Renal cortical epithelial cell (primary cell): Measurements from ENCODE around the gene CLIP1. TPM values are rescaled to one million over a fixed set of nuclear protein-coding genes. Genes with fewer than 3 reads are reported as not detected.
A peak's percentile ranks its signal among the peaks of the same experiment; 100 is the strongest.

ENCODE experiments used
- DNase-seq: peaks from one replicate; pipeline ENCODE4 v3.0.0-alpha.2; 2011; ENCODE audit warnings: low read depth
- total RNA-seq: library from RNA; depleted of rRNA; stranded (reverse); fragments of >200 nt; gene quantifications from 2 replicates; pipeline ENCODE4 v1.2.3, GENCODE V29; 2014

Gene CLIP1
- total RNA-seq, 1 donor from 2014 or later = 76.7 TPM

DNA sequence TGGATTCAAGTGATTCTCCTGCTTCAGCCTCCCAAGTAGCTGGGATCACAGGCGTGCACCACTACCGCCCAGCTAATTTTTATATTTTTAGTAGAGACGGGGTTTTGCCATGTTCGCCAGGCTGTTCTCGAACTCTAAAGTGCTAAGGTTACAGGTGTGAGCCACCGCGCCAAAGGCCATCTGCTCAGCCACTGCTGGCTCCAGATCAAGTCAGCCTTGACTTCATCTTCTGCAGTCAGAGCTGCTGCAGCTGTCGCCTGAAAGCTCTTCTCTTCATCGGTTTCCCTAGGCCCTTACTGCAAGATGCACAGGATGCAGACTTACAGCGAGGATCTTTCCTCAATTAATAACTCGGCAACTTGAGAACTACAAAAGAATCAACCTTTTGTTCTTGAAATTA is 66.8 kb downstream of the CLIP1 start:
- no peak for DNase-seq

DNA sequence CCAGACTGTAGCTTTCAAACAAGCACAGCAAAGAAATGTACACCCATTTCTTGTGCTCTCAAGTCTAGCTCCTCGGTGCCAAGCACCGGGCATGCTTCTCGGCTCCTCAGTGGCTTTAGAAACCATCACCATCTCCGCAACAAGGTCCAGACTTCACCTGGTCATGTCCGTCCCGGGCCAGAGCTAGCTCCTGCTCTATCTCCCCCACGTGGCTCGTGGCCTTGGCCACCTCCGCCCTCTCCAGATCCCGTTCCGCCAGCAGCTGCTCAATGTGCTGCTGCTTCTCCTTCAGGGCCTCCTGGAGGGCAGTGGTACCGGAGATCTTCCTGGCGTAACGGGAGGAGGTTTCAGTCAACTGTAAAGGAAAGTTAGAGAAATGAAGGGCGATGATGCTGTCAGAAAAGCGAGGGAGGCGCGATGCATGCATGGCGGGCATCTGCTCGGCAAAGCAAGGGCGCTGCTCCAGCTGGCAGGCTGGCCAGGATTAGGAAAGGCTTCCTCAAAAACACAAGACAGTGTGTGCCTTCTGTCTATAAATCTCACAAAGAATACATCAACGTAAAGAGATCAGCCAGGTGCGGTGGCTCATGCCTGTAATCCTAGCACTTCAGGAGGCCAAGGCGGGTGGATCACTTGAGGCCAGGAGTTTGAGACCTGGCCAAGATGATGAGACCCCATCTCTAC is 67.4 kb downstream of the CLIP1 start:
- DNase-seq = no peak

DNA sequence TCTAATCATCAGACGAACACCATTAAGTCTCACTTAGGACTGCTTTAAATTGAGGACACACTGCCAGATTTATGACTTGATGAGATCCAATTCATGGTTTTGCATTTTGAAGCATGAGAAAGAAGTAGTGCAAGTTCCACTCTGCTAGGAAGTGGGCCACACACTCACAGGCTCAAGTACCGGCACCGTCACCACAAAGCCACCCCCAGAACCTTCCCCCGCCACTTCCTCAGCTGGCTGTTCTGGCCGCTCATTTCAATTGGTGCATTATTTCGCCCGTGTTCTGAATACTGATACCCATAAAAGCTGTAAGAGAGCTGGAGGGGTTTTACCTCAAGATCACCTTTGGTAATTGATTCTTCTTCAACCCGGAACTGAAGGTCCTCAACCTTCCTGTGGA is 70.1 kb downstream of the CLIP1 start:
- DNase-seq = no peak

DNA sequence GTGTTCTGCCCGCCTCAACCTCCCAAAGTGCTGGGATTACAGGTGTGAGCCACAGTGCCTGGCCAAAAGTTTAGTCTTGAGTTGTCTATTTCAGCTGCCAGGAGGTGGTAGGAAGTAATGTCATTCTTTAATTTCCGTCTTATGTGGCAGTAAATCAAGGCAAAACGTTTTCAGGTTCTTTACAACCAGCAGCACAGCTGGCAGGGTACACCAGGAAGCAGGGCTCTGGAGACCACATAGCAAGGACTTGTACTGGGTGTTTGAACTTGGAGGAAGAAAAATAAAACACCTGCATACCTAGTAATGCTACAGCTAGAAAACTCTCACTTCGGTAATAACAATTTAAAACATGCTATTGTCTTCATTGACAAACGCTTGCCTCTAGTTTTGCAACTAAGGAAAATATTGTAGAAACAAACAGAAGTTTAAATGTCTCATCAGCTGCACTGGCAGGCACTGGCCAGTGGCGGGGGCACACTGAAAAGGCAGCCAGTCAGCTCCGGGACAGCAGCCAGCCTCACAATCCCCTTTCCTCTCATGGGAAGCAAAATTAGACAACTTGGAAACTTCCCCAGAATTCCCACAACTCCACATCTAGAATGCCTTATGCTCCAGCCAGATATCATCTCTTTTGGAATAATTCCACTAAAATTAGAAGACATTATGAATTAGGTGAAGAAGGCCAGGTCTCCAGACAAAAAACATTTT is 72.2 kb downstream of the CLIP1 start:
- no peak for DNase-seq

DNA sequence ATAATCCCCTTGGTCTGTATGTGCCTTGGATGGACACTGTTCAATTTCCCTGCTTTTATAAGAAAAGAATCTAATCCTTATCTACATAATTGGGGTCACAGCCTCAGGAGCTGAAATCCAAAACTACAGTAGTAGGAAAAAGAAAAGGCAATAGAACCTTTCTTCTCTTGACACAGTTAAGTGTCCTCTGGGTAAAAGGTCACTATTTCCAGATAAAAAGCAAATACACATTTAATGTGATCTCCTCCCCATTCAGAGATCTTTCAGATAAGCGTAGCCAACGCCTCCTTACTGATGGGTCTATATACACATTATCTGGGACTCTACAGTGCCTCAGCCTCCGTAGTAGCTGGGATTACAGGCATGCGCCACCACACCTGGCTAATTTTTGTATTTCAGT is 73.4 kb downstream of the CLIP1 start:
- no peak for DNase-seq

DNA sequence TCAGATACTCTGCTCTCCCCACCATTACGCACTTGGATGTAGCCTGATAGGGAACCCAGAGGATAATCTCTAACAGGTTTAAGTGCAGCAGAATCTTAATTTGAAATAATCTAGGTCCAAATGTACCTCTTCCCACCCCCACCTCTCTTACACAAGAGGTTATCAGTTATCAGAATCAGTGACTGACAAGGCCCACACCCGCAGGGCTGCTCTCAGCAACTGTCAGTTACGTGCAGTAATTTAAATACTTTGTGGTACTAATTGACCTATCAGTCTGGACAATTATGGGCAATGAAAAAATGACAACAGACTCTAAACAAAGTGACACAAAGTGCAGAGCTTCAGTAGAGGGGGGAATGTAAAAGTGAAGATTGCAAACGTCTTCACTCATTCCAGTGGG is 74.0 kb downstream of the CLIP1 start:
- no peak for DNase-seq

DNA sequence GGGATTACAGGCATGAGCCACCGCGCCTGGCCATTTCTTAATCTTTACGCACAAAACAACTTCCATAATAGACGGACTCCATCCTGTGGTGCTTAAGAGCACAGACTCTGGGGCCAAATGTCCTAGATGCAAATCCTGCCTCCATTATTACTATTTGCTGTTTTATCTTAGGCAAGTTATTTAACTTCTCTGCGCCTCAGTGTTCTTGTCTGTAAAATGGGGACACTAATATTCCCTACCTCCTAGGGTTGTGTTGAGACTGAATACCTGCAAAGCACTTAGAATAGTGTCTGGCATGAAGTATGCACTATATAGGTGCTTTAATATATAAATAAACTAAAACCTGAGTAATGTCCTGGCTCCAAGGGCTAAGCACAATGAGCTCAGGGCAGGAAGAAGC is 76.4 kb downstream of the CLIP1 start:
- no peak for DNase-seq

DNA sequence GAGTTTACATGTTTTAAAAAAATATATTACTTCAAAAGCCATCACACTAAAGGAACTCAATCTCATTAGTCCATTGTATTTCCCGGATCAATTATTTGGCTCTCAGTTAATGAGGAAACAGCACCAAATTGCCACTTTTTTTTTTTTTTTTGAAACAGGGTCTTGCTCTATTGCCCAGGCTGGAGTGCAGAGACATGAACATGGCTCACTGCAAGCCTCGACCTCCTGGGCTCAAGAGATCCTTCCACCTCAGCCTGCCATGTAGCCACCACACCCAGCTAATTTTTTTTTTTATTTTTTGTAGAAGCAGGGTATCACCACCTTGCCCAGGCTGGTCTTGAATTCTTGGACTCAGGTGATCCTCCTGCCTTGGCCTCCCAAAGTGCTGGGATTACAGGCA is 77.4 kb downstream of the CLIP1 start:
- no peak for DNase-seq

DNA sequence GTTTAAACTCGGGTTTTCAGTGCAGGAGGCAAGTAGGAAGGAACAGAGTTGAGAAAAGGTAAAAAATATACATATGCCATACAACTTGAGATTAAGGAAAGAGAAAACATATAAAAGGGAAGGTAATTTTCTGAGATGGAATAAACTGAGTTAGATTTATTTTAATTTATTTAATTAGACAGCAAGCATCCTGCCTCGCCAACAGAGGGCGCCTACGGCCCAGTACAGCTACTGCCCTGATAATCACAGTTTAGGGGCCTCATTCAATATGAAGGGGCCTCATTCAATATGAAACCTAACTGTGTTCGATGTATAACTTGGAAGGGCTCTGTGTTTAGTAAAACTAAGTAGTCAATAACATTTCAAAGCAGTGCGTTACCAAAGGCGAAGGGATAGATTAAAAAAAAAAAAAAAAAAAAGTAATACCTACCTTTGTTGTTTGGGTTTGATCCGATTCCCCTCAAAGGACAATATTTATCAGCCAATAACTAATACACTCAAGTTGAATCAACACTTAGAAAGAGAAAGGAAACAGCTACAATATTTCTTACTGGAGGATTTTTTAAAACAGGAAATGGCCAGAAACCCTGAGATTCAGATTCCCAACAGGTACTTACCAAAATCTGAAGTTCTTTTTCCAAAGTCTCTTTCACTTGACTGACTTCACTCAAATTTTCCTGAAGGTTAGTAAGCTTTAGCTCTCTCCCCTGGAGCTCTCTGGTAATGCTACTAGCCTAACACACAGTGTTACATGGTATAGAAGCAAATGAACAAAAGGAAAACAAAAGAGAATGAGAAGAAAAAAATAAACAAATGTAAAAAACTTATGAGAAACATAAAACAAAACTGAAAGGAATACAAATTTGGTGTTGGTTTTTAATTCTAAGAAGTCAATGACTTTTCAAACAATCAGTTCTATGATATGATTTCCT is 86.2 kb downstream of the CLIP1 start:
- peak; percentile 14 for DNase-seq

DNA sequence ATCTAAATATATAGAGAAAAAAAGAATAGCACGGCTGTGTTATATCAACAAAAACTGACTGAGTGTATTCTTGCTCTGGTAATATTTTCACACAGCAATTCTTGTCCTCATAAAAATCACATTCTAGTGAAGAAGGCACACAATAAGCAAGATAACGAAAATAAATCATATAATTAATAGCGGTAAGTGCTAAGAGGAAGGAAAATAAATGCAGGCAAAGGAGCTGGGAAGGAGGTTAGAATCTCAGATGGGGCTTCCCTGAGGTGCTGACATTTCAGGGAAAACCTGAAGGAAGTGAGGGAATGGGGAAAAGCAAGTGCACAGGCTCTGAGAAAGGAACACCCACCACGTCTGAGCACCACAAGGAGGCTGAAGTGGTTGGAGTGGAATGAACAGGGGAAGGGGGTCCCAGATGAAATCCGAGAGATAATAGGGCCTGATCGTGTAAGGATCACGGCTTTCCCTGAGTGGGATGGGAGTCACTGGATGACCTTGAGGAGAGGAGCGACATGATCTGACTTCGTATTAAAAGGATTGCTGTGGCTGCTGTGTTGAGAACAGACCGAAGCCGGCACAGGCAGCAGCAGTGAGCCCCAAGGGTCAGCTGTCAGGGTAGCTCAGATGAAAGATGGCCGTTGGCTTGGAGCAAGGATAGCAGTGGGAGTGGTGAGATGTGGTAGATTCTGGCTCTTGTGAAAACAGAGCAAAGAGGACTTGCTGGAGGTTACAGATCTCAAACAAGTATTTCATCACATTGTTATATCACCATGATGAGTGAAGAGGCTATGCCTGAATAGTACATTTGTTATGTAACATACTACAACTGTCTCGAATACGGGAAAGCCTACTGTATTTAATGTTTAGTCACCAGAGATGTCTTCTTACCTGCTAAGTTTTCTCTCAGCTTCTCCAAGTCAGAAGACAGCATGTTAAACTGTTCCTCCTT is 89.1 kb downstream of the CLIP1 start:
- no peak for DNase-seq

DNA sequence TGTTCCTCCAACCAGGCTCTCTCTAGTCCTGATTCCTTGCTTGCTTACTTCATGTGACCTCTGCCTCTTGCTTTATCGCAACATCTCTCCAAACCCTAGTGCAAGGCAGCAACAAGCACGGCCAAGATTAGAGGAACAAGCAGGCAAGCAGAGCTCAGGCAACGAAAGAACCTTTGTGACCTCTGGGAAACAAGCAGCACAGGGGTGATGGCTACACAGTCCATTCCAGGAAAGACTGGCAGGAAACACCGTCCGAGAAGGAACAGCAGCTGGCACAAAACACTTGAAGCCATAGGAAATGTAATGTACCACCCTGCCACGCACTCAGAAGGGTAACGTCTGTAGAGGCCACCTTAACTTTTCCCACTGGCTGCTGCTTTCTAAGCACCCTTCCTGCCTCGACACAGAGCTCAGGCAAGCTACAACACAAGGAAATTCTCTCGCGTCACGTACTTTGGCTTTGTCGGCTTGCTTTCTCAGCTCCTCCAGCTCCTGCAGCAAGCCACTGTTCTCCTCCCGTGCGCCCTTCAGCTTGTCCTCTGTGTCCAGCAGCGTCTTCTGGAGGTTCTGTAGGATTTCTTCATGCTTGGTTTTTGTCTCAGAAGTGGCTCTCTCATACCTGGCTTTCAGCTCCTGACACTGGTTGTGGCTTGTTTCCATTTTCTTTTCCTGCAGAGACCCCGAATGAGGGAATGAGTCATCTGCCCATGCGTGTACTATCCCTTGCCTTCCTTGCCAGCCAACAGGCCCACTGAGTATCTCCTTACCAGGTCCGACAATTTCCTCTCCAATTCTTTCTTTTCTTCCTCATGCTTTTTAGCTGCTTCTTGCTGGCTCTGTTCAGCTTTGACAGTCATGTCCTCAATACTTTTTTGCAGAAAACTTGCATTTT is 94.7 kb downstream of the CLIP1 start:
- DNase-seq = no peak

DNA sequence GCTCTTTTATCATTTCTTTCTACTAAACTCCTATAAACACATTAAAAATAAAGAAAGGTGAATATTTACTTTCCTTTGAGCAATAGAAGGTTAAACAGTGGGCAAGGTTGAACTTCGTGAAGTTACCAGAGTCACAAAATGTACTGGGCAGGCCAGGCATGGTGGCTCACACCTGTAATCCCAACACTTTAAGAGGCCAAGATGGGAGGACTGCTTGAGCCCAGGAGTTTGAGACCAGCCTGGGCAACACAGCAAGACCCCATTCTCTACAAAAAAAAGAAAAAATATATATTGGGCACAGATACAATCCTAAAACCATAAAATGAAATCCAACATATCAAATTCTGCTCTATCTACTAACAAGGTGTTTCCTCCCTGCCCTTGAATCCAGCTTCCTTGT is 95.5 kb downstream of the CLIP1 start:
- no peak for DNase-seq

DNA sequence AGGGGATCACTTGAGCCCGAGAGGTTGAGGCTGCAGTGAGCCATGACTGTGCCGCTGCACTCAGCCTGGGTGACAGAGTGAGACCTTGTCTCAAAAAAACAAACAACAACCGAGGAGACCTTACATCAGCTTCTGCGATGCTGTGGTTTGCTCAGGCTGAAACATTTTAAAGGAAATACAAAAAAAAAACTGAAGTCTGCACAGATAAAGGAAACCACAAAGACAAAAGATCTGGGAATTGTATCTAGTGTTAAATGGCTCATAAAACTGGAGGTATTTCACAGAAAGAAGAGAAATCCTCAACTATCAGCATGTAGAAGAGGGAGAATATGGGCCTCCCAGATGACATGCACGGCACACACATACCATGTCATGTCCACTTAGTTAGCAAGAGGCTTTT is 95.9 kb downstream of the CLIP1 start:
- DNase-seq = peak; percentile 82

DNA sequence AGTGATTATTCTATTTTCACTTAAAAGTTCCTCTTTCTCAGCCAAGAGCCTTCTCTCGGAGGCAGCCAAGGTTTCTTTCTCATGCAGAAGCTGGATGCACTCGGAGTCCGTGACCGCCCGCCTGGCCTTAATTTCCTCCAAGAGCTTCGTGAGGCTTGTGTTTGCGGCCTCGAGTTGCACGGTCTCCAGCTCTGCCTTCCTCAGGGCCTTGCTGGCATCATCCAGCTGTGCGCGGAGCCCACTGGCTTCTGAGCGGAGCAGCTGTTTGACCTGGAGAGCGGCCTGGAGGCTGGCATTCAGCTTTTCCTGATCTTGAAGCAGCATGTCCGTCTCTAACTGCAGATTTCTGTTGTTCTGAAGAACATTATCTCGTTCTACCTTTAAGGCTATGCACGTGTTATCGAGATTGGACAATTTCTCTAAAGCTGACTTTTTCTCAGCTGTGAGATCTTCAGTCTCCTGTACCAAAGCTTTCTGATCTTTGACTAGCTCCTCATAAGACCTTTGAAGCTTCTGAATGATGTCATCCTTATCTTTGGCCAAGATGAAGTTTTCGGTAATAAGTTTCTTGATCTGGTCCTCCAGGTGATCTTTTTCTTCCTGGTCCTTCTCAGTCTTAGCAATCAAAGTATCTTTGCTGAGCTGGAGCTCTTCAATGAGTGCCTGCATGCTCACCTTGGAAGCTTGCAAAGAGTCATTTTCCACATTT is 99.0 kb downstream of the CLIP1 start:
- DNase-seq = no peak

DNA sequence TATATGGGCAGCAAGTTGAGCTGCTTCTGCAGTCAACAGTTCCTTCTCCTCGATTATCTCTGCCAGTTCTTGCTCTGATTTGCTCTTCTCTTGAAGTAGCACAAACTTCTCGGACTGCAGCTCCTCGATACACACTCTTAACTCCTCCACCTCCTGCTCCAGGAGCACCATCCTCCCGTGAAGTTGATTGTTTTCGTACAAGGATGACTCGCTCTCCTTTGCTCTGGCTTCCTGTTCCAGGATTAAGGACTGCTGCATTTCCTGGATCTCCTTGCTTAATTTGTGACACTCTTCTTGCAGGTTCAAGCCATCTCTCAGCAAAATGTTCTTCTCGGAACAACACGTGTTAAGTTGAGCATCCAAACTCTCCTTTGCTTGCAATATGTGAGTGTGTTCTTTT is 100.0 kb downstream of the CLIP1 start:
- DNase-seq = peak; percentile 42

DNA sequence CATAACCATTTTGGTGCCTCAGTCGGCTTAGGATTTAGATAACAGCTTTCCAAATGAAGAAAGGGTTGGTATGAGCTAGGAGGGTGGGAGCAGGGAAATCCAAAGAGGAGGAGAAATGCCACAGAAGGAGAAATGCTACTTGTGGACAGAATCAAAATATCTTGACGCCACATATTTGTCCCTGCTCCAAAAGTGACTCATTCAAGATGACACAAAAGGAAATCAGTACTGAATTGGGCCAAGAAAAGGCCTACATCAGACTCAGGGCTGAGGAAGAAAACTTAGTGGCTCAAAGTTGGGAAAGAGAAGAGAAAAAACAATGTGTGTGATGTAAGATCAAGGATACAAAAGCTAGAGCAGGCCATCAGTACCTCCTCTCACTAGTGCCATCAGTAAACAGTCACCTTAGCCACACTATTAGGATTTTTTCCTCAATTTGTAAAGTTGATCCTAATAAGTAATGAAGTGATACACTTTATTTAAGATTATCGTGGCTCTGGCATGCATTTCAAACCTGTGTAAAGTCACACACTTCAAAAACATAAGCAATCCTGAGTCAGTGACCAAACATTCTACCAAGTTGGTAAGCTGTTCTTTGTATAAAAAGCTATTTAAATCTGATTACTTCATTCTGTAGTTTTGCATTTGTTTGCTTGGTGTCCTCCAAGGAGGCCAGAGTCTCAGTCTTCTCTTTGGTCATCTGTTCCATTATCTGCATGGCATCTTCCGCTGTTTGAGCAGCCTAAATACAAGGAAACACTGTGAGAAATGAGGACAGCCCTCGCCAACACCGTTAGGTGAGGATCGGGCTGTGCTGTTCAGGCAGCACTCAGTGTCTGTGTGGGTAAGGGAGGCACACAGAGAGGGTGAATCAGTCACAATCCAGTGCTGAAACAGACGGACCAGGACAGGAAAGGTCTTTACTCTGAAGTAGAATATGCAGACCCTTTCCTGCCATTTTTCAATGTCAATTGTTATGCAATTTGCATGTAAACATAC is 103.6 kb downstream of the CLIP1 start:
- DNase-seq = peak; percentile 60

DNA sequence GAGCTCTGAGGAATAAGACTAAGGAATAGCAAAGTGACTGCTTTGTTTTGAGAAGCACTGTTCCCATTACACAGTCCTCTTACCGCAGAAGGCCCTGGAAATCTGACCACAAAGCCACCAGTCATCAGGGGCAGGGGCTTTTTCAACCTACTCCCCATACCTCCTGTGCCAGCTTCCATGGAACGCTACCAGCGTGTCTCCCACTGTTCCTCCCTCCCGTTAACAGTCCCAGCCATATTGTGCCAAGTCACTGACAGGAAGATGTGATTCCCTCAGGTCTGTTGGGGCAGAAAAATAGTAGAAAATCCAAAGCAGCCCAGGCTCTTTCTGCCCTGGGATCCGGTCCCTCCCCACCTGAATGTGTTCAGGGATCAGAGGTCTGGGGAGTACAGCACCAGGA is 109.5 kb downstream of the CLIP1 start:
- DNase-seq = no peak

DNA sequence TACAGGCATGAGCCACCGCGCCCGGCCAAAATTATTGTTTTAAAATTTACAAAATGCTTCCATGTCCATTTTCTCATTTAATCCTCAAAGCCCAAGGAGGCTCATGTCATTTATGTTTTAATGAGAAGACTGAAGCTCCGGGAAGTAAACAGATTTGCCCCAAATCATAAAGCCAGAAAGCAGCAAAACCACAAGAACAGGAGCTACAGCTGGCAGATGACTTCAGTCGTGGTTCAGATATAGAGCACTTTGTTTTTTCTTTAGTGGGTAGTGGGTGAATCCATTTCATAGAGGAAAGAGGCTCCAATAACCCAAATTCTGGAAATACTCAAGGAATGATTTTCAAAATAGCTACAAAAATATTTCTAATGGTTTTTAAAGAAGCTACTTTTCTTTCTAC is 110.8 kb downstream of the CLIP1 start:
- DNase-seq = no peak
